HG02884 (cell line): Measurements from ENCODE around the gene INPP5A.

Experiments used
- ATAC-seq: cut with Tn5 transposase; IDR thresholded peaks from one replicate; pipeline ENCODE4 v1.9.1; 2021; ENCODE audit warnings: mild to moderate bottlenecking, moderate library complexity; ENCODE audit not compliant: unreplicated experiment

The INPP5A gene

DNA sequence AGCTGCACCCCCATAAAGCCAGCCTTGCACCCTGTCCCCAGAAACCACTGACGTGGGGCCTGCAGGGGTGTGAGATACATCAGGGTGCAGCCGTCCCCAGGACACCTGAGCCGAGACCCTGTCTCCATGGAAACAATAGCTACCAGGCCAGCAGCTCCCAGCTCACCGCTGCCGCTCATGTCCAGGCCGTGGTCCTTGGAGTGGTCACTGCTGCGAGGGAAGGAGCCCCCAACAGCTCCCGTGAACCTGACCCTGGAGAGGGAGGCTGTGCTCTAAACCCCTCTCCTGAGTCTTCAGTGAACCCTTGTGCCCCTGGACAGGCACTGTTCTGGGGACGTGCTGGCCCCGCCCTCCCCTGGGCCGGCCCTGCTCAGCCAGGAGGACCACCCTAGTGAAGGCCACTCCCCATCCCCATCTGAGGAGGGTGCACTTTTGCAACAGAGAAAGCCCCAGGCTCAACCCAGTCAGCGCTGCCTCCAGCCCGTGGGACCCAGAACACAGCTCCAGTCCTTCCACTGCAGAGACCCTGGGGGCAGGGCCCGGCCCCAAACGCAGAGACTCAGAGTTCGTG lies 19.6 kb upstream of the INPP5A start:
- ATAC-seq, result no peak

DNA sequence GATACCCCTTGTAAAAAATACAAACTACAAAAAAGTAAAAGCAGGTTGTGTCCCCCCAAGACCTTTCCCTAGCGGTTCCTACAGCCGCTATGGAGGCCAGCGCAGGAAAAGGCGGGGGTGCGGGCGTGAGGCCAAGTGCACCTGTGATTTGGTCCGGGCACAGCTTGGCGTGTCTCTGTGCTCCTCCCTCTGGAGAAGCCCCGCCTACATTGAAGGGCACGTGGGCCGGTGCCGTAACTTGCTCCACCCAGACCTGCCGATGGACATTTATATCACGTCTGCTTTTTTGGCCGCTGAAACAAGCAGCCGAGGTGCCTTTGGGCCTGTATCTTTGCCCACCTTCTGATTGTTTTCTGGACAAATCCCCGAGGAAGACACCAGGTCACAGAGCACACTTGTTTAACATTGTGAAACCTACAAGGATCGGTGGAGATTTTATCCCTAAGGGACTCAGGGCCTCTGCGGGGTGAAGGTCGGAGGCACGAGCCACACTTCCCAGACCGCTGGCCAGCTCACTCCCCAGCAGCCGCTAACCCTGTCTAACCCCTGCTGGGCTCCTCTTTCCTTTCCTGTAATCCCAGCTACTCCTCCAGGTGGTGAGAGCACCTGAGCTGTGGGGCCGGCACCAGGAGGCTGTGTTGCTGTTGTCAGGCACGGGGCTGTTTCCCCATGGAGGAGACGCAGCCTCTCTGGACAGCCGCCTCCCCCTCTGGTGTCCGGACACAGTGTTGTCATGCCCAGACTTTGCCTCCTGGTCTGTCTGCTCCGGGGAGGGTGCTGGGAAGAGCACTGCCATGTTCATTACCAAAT lies 18.8 kb upstream of the INPP5A start:
- no peak for ATAC-seq

DNA sequence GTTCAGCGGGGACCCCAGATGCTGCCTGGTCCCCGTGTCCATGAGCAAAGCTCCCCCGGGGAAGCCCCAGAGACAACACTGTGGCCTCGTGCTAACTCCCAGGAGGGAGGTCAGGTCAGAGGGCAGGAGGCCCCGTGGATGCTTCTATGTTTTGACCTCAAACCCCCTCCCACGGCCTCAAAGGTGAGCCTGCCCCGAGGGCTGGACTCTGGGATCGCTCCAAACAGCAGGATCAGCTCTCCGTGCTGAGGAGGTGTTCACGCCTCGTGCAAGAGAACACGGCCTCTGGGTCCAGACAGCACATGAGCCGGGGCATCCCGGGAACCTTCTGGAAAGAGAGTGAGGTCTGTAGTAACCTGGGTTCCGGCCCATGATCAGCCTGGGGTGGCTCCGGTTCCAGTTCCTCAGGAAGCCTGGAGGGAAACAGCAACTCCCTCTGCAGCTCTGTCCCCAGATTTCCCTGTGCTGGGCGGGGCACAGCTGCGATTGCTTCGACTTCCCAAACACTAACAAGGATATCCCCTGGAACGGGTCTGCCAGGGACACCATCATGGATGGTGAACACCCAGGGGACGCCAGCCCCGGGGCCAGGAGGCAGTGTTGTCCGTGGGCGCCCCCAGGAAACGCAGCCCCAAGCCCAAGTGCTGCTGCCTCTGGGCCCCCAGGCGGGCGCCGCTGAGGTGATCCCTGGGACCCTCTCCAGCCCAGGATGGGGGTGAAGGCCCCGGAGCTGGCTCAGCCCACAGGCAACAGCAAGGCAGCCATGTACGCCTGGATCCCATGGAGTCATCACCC lies 18.0 kb upstream of the INPP5A start:
- ATAC-seq, result no peak

DNA sequence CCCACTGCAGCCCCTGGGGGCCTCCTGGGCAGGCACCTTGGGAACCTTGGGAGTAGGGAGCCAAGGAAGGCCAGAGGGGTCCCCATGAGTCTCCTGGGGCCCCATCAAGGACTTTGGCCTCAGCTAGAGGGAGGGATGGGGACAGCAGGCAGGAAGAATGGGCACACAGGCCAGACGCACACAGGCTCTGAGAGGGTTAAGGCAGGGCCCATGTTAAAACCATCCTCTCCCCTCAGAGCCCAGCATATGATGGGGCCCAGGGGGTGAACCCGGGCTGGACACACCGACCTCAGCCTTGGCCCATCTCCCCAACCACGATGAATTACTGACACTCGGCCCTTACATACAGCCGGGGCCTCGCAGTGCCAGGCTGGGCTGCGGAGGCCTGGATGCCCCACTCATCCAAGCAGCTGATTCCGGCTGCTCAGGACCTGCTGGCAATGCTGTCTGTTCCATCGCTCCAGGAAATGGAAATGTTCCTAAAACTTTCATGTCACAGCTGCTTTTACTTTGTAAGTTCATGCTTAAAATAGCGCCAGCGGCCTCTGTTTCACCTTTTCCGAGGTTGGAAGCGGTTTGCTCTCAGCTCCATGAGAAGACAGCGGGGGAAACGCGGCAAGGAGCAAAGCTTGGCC lies 17.3 kb upstream of the INPP5A start:
- no peak for ATAC-seq

DNA sequence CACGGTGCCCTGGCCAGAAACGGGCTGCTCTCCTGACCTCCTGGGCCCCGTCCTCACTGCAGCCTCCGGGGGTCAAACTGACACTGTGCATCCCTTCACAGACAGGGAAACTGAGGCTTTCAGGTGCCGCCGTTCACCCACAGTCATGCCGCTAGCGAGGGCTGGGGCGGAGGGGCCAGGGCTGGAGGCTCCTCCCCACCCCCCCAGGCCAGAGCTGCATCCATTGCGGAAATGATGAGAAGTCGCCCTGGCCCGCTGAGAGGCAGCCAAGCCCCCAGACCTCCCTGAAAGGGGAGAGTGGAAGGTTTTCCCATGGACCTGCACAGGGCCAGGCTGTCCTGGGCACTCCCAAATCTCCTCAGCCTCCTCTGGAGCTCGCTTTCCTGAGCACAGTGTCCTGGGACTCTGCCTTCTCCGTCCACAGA lies 16.5 kb upstream of the INPP5A start:
- no peak for ATAC-seq

DNA sequence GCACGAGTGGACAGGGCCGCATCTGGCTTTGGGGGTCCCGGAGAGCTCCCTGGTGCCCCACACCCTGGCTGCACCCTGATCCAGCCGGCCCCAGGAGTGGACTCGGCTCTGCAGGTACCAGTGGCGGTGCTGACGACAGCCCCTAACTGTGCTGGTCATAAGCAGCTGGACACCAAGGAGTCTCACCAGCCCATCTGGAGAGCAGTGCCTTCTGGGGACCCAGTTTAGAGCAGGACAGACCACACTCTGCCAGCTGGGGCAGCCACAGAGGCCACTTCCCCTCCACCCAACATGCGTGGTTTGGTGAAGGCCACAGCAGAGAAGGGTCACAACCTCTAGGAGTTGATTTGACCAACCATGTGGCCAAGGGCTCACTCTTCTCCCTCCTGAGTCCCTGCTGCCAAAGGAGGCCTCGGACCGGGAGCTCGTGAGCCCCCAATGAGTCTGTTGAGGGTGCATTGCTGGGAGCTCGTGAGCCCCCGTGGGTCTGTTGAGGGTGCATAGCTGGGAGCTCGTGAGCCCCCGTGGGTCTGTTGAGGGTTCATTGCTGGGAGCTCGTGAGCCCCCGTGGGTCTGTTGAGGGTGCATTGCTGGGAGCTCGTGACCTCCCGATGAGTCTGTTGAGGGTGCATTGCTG lies 16.0 kb upstream of the INPP5A start:
- ATAC-seq, result no peak

DNA sequence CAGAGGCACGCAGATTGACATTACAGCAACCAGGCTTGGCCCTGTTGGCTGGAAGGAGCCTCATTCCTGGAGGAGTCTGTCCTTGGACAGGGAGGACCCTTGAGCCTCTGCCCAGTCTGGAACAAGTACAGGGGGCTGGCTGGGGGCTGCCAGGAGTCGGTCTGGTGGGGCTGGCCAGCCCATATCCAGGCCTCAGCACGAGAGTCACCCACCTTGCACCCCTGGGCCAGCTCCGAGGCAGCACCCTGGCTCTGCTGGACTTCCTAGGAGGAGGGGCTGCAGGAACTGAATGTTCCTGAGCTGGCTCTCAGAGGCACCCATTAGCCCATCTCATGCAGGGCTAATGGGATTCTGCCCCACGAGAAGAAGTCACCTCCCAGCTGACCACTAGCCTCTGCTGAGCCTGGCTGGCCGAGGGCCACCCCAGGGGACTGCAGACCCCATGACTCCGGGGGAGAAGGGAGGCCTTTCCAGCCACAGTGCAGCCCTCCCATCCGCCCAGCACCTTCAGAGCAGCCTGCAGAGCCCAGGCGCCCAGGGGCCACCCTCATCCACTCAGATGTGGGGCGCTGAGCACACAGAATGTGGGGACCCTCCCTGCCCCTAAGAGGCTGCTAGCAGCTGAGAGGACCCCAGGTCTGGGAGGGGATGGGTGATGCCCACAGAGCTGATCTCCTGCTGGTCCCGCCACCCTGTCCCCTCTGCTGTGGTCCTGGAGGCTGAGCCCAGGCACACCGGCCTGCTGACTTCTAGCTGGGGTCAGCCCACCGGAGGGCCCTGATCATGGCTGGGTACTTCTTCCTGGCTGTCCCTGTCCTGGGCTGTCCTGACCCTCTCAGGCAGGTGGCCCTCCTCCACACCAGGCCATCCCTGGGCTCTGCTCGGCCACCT lies 14.8 kb upstream of the INPP5A start:
- ATAC-seq, result no peak

DNA sequence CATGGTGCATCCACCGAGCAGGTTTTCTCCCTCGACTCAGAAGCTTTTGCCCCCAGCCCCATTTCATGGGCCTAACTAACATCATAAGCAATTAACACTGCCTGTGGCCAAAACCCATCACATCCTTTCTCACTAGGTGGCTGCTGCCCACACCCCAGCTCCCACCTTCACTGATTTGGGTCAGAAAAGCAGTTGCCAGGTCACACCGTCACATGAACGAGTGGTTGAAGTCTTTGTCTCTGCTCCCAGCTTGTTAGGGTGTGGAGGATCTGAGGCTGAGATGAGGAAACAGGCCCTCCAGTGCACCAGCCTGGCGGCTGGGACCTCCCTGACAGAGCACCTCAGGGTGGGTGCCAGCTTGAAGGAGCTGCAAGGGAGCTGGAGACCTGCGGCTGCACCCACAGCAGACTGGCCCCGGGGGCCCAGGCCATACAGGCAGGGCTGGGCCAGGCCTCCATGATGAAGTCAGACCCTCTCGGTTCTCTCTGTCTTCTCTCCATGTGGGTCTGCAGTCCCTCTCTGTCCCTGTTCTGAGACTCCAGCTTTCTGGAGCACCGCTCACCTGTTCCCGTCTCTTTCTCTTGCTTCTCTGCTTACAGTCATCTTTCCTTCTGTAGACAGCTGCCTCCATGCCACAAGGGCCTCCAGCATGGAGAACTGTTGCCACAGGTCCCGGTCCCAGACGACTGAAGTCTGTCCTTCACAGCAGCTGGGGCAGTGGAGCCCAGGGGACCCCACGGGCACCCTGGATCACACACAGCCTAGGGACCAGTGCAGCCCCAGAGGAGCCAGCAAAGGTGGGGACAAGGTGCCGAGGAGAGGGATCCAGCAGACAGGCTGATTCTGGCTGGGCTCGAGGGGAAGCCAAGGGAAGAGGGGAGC lies 13.8 kb upstream of the INPP5A start:
- no peak for ATAC-seq

DNA sequence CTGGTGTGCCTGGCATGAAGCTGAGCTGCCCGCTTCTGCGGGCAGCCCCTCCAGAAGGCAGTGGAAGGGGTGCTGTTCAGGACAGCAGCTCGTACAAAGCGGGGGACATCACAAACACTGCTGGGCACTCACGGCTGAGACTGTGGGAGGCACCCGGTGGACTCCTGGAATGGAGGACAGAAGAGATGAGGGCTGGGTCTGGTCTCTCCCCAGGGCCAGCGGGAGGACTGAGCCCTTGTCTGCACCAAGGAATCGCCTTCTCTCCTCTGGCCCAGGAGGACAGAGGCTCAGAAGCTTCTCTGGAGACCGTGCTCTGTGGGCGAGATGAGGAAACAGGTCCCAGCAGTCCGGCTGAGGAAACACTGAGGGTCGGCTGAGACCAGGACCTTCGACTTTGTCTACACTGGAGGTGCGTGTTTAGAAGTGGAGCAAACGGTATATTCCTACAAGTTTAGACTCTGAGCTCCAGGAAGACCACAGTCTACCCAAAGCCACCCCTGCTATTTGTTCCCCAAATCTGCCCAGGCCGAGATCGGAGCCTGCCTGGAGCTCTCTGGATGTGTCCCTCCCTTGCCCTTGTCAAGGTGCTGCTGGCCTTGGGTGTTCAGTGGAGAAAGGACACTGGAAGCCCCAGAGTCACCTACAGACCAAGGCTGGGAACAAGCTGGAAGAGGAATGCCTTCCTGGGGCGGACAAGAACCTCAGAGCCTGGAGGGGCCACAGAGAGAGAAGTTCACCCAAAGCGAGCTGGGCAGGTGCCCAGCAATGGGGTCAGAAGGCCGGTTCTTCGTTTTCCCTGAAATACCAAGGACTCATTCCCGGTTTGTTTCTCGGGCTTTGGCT lies 12.9 kb upstream of the INPP5A start:
- no peak for ATAC-seq

DNA sequence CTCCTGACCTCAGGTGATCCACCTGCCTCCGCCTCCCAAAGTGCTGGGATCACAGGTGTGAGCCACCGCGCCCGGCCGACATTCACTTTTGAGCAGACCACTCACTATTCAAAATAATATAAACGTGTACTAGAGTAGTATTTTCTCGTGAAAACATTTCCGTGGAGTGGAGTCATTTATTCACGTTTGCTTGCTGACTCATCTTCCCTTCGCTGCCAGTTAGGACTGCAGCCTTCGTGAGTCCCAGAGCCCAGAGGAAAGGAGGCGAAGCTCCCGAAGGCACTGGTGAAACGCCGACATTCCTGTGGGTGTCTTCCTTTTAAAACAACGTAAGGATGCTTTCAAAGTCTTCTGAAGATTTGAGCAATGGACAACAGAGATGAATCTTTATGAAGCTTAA lies 10.9 kb upstream of the INPP5A start:
- no peak for ATAC-seq

DNA sequence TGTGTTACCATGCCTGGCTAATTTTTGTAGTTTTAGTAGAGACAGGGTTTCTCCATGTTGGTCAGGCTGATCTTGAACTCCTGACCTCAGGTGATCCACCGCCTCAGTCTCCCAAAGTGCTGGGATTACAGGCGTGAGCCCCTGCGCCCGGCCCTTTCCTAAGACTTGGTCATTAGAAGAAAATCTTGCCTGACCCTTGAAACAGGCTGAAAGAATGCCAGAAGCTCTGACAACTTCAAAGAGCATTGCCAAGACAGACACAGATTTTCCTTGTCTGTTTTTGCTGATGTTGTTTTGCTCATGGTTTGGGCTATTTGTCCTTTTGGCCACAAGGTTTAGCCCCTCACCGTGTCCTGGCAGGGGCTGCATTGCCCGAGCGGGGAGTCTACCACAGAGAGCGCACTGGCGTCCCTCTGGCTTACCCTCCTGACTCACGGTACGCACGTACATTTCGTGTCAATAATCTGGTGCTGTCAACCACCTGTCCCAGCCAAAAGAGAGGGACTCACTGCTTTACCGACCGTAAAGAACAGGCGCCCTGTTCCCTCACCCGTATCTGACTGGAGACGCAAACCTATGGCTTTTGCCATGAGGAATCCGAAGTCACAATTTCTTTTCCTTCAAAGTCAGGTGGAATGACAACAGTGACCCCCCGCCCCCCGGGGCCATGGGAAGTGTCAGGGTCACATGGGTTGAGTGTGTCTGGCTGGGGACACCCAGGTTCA lies 10.1 kb upstream of the INPP5A start:
- ATAC-seq, result no peak

DNA sequence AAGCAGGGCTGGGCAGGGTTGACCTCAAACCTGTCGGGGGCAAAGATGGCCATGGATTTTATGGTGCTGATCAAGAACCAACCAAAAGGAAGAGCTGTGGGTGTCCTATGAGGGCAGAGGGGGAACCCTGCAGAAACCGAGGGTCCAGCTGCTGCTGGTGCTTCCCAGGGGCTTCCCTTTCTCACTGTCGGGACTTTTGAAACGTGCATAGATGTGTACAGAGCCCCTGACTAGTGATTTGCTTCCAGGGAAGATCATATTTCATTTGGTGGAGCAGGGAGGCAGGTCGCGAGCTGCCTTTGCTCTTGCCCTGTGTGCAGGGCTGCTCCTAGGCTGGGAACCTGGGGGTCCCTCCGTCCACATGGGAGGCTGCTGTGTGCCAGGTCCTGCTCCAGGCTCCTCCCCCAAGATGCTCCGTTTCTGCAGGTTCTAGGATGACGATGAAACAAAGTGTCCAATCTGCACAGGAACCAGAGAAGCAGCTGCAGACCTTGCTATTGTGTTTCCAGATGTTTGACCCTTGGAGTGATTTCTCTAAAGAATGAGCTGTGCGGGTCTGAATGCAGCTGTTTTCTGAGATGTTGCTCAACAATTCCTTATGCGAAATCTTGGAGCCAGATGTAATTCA lies 9.4 kb upstream of the INPP5A start:
- ATAC-seq, result no peak

DNA sequence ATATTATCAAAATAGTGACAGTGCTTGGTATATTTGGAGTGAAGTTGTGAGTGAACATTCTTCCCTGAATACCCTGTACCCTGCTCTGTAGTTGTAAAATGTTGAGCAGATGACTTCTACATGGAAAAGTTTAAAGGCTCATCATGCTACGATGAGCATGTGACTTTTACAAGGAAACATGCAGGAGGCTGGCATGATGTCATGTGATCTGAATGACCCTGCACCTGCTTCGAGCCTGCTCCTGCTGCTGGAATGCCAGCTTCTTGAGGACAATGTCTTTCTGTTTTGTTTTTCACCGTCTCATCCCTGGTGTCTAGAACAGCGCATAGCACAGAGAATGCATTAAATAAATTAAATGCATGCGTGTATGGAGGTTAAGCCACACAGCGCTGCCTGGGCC lies 5.4 kb upstream of the INPP5A start:
- ATAC-seq, result no peak

DNA sequence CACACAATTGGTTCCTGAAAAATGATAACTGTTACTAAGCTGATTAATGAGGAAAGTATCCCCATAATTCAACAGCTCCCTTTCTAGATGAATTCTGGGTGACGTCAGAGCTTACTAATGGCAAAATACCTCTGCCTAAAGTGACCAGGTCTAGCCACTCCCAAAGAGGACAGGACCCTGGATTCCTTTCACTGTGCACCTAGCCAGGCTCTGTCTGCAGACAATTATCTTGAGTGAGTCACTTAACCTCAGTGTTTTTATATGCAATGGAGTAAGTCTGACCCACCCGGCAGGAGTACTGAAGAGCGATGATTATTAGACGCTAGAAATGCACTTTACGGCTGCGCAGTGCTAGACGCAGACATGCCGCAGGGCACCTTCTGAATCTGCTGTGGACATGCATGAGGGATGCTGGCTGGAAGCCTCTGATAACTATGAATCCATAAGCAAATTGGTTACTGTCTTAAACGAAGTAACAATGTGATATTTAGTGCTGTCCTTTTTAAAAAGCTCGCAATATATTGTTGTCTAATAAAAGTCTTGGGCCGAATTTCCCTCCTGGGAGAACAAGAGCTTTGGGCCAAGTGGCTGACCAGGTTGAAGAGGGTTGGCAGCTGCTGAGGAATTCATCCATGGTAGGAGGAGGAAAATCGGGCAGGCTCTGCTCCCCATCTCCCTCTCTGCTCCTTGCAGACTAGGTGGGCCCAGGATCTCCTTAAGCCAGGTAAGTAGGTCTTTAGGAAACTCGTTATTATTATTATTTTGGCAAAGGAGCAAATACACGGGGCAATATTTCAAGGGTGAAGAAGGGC lies 4.6 kb upstream of the INPP5A start:
- ATAC-seq, result no peak

DNA sequence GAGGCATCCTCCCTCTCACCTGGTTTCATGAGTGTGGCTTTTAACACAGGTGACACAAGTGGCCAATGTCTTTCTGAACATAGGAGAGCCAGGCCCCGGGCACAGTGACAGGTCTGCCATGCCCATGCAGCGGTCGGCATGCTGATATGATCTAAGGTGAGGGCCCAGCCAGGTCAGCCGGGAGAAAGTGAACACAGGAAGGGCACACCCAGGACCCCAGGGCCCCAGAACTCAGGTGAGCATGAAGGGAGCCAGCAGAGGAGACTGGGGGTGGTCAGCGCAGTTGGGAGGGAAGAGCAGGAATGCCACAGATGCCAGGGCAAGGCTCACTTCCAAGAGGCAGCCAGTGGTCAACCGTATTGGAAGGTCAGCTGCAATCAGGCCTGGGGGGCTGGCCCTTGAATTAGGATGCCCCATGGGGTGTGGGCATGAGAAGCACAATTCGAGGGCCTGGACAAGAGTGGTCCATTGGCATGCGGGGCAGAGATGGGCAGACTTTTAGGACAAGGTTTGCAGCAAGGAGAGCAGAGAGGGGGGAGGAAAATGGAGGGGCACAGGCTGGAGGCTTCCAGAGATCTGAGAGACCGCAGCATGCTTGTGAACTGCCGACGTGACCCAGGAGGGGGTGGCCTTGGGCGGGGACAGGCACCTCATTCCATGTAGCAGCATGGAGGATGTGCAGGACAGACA lies 3.9 kb upstream of the INPP5A start:
- ATAC-seq, result no peak
